Adrenal gland (tissue), 12 donors: ENCODE data around the gene CLCF1. TPM values are rescaled to one million over a fixed set of nuclear protein-coding genes. Genes with fewer than 3 reads are reported as not detected.

ENCODE experiments used
- DNase-seq, 7 donors: peaks; one replicate each; pipeline ENCODE4 v3.0.0-alpha.2; 2019 to 2020
- H3K27ac ChIP-seq, 5 donors: fragments of 200-600 bp; sonication (generic) in 4 of 5; 1 replicate in 3 of 5; 2 replicates in 2 of 5; pipeline versions ENCODE4 v1.5.1 to v1.8.0; 2016 to 2020; ENCODE audit warnings: mild to moderate bottlenecking in 1 of 5
- H3K27me3 ChIP-seq: fragments of 200-600 bp; 2 replicates; pipeline ENCODE4 v1.8.0; 2021
- H3K36me3 ChIP-seq, 2 donors: fragments of 200-600 bp; replicated peaks in 1 of 2; 1 replicate in 1 of 2; 2 replicates in 1 of 2; pipeline versions ENCODE4 v1.5.1 to v1.8.0; 2018 to 2022
- H3K4me1 ChIP-seq, 2 donors: fragments of 200-600 bp; replicated peaks in 1 of 2; 1 replicate in 1 of 2; 2 replicates in 1 of 2; pipeline versions ENCODE4 v1.5.1 to v1.8.0; 2018 to 2021
- H3K4me3 ChIP-seq, 4 donors: fragments of 200-600 bp; sonication (generic) in 3 of 4; one replicate each; pipeline ENCODE4 v1.5.1; 2016 to 2018
- H3K9me3 ChIP-seq, 3 donors: fragments of 200-600 bp; sonication (generic) in 1 of 3; replicated peaks in 1 of 3; 1 replicate in 2 of 3; 2 replicates in 1 of 3; pipeline versions ENCODE4 v1.5.1 to v1.8.0; 2016 to 2021
- CTCF ChIP-seq, 6 experiments: fragments of 450-650 bp in 4 of 6; fragments of 200-600 bp in 2 of 6; sonication (generic) in 1 of 6; IDR thresholded peaks; 1 replicate in 5 of 6; 2 replicates in 1 of 6; pipeline versions ENCODE4 v1.5.1 to v1.8.0; 2016 to 2021; ENCODE audit warnings: antibody characterized with exemption in 6 of 6, mild to moderate bottlenecking in 2 of 6, moderate library complexity in 1 of 6
- POLR2A ChIP-seq, 2 donors: fragments of 450-650 bp; IDR thresholded peaks; one replicate each; pipeline ENCODE4 v1.6.1; 2017; ENCODE audit warnings: antibody characterized with exemption in 2 of 2, mild to moderate bottlenecking in 2 of 2, moderate library complexity in 1 of 2
- WGBS, 4 donors: extraction: QIAGEN DNeasy Blood & Tissue Kit in 2 of 4; methylation state at CpG; one replicate each; pipeline versions ENCODE4 v1.1.5 to v1.1.7; 2013 to 2017; 5-methylcytosine and 5-hydroxymethylcytosine counted together
- intact Hi-C, 2 donors: fragments of 100-400 bp; cut with DNase I; formaldehyde crosslinking; loops; one replicate each; pipeline versions ENCODE4 v1.14.1 to v1.15.0; 2022 to 2023
- polyA plus RNA-seq, 3 donors: library from polyadenylated mRNA; stranded (reverse); fragments of 200-250 nt in 2 of 3; fragments of 350-450 nt in 1 of 3; fragmentation: Illumina TruSeq in 1 of 3; extraction: RNeasy Lipid Tissue Mini Kit (QIAGEN cat#74804) in 1 of 3; gene quantifications; one replicate each; pipeline ENCODE4 v1.2.3, GENCODE V29; 2013 to 2014
- total RNA-seq, 9 donors: library from RNA; depleted of rRNA in 4 of 9; stranded (reverse); fragments of >200 nt in 4 of 9; fragments of 120-200 nt in 1 of 9; fragmentation: NEBNext Ultra II Directional in 1 of 9; extraction: Animal tissue kit (Norgen Biotek cat#: 25700) in 1 of 9; gene quantifications; one replicate each; pipeline versions ENCODE4 v1.1.0 to v1.2.4, GENCODE V29; 2013 to 2023
- donor health status: healthy with polysubstance abuse.
- donor health status: Bipolar disorder and iron deficiency.
- donor health status: DM: yes; HTN: yes; CAD: no.
- donor health status: DM: no; HTN: no; CAD: no.
- donor health status: DM: no; HTN: no; CAD: no.
- donor health status: DM: yes; HTN: yes; CAD: no.

The CLCF1 gene
- total and polyA plus RNA-seq, 12 donors: 0.17 to 16.1 (median 3.1) TPM

- H3K27me3 ChIP-seq: no peaks in the 10 kb centered on the region
- DNase-seq: no peak
- H3K4me3 ChIP-seq: peak overlapping the region; percentile 0 to 94 (median 70)
- WGBS, 4 donors: 12 to 17% (median 13%) methylated on average over 13 to 15 of the region's 15 CpGs
- peaks cover 14 to 17% of the 10 kb centered on the region in 2 donors for H3K4me1 ChIP-seq
- peaks cover 0 to 3% of the 10 kb centered on the region in 2 donors for H3K36me3 ChIP-seq
- intact Hi-C loops: no loop called here
- no peak for TF ChIP-seq CTCF (IDR thresholded peaks at IDR 0.05)
- no peak for TF ChIP-seq POLR2A (IDR thresholded peaks at IDR 0.05)
- H3K27ac ChIP-seq: peak overlapping the region in 4 of 5 donors; percentile 68 to 92 (median 79)
- H3K9me3 ChIP-seq: no peaks in the 10 kb centered on the region
These were observed 17.5 kb upstream of the CLCF1 start for GRCh38 chr11:67390947-67391303.

- TF ChIP-seq CTCF (IDR thresholded peaks at IDR 0.05): peak in 5 of 6 experiments; percentile 12 to 47 (median 45)
- TF ChIP-seq POLR2A (IDR thresholded peaks at IDR 0.05): no peak
- H3K27ac ChIP-seq: no peak overlapping the region
- H3K27me3 ChIP-seq: no peaks in the 10 kb centered on the region
- H3K4me1 ChIP-seq: peaks cover 14 to 17% of the 10 kb centered on the region in 2 donors
- no peaks in the 10 kb centered on the region for H3K9me3 ChIP-seq
- H3K36me3 ChIP-seq: no peaks in the 10 kb centered on the region
- intact Hi-C loops: no loop called here
- 54 to 67% (median 63%) methylated on average over 6 of the region's 6 CpGs for WGBS, 4 donors
- peak in 2 of 7 donors; percentile 44 to 75 for DNase-seq
- H3K4me3 ChIP-seq: no peak overlapping the region
These were observed 16.1 kb upstream of the CLCF1 start for GRCh38 chr11:67389477-67389876.

DNA sequence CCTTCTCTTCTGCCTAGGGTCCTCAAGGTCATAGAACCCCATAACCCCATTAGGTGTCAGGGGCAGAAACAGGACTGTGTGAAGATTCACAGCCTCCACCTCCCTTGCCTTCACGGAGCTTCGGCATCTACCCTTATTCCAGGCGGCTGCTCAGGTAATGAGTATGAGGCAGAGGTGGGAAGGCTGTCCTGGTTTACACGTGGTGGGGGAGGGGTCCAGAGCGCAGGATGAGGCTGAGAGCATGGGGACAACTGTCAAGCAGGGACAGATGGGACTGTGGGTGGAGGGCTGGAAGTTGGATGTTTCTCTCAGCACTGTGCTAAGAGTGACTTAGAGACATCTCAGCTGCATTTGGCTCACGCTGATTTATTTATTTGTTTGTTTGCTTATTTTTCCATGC lies 14.1 kb upstream of the CLCF1 start:
- no peak for DNase-seq
- TF ChIP-seq CTCF (IDR thresholded peaks at IDR 0.05) (no peak), POLR2A (IDR thresholded peaks at IDR 0.05) (no peak)
- 56 to 83% (median 59%) methylated on average over 1 to 6 of the region's 6 CpGs for WGBS, 4 donors
- Histone ChIP-seq H3K27me3 (no peaks in the 10 kb centered on the region), H3K4me1 (peaks cover 9 to 12% of the 10 kb centered on the region in 2 donors), H3K27ac (no peak overlapping the region), H3K9me3 (no peaks in the 10 kb centered on the region), H3K4me3 (no peak overlapping the region), H3K36me3 (no peaks in the 10 kb centered on the region)
- intact Hi-C loops: no loop called here

DNA sequence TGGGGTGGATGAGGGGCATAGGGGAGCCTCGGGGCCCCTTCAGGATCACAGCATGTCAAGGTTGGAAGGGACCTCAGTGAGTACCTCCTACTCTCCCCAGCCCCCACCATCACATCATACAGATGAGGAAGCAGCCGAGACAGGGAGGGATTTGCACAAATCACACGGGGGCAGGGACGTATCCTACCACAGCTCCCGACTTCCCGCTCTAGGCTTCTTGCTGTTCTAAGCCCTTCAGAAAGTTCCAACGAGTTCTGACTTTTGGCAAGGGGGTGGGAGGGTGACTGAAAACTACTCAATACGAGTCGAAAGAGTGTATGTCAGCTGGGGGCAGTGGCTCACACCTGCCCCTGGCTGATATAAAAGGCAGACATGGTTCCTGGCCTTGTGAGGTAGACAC lies 13.7 kb upstream of the CLCF1 start:
- WGBS, 4 donors: 18 to 30% (median 27%) methylated on average over 8 to 9 of the region's 9 CpGs
- Histone ChIP-seq H3K4me1 (peaks cover 7 to 9% of the 10 kb centered on the region in 2 donors), H3K27me3 (no peaks in the 10 kb centered on the region), H3K4me3 (no peak overlapping the region), H3K36me3 (no peaks in the 10 kb centered on the region), H3K27ac (no peak overlapping the region), H3K9me3 (no peaks in the 10 kb centered on the region)
- no peak for DNase-seq
- no peak for TF ChIP-seq CTCF (IDR thresholded peaks at IDR 0.05)
- no peak for TF ChIP-seq POLR2A (IDR thresholded peaks at IDR 0.05)
- intact Hi-C loops: no loop called here
